ENCODE results near the gene ABCA6.

ABCA6 gene

DNA sequence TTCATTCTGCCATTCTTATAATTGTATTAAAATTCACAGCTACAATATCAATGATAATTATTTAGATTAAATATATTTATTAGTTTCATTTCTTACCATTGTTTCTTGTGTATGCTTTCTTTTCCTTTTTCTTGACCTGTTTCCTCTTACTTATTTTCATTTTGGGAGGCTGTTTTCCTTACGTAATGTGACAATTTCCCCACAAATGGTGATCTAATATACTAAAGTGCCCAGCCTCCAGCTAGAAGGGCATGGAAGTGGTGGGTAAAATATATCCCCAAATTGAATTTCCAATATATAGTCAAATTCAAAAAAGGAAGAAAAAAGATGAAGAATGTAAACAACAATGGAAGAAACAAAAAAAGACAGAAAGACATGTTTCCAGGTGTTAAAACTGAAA, 1.5 kb upstream of the ABCA6 start:
- DNase-seq (ENCODE audit: low spot score): no peak

- no peak for DNase-seq (ENCODE audit: low spot score)
Observed at GRCh38 chr17:69142175-69142802, 594 bp upstream of the ABCA6 start.

DNA sequence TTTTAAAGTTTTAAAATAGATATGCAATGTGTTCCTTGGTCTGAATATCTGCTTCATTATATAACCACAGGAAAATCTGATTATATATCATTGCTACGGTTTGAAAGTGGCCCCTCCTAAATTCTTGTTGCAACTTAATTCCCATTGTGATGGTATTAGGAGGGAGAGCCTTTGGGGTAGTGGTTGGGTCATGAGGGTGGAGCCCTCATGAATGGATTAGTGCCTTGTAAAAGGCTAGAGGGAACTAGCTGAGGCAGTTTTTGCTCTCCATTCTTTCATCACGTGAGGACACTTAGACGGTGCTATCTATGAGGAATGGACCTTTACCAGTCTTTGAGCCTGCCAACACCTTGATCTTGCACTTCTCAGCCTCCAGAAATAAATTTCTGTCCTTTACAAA, 7.6 kb downstream of the ABCA6 start:
- no peak for DNase-seq (ENCODE audit: low spot score)

GRCh38 chr17:69130627-69131296, 10.9 kb downstream of the ABCA6 start:
- no peak for DNase-seq (ENCODE audit: low spot score)

DNA sequence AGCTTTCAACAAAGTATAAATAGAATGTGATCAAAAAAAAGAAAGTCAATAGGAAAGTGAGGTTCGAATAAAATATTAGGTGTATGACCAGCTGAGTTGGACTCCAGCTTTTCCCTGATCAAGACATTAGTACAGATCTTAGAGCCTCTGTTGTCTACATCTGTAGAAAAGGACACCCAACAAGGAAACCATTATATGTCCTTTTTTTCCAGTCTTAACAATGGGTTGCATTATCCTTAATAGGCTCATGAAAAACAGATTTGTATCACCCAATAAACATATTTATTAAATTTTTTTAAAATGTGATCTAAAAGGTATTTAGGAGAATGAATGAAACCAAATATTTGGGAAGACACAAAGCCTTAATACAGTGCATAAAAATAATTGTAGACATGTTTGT, 18.1 kb downstream of the ABCA6 start:
- no peak for DNase-seq (ENCODE audit: low spot score)

GRCh38 chr17:69122065-69122464, 19.6 kb downstream of the ABCA6 start:
- DNase-seq (ENCODE audit: low spot score): no peak

DNA sequence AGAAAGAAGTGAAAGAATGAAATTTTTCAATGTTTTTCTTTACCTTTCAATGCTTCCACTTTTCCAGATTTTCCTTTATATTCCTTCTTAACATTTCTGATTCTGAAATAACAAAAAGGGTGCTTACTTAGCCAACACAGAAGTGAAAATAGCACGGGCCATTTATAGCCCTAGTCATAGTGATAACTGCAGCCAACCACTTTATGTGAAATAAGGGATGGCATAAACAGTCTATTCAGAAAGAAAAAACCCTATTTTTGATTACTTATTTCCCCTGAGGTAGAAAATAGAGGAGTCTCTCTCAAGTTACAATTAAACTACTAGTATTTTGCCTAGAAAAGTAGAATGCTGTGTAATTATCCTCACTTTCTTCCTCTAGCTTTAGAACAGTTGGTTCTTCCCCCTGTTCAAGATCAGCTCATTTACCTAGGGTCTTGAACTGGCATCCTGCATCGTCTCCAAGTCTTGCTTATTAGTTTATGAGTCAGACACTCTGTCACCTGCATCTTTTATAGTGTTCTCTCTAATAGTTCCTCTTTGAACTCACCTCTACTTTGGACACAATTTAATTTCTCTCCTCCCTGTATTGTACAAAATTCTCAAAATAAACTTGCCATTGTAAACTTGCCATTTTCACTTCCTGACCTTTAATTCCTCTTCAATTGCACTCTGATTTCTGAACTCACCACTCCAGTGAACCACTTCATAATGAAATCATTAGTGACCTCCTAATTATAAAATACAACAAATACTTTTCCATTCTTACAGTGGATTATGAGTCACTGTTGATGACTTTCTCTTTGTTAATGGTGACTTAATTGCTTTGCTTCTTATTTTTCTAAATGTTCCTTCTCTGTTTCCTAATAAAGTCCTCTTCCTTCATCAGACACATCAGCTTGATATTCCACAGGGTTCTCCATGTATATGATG, 23.6 kb downstream of the ABCA6 start:
- DNase-seq (ENCODE audit: low spot score): no peak

DNA sequence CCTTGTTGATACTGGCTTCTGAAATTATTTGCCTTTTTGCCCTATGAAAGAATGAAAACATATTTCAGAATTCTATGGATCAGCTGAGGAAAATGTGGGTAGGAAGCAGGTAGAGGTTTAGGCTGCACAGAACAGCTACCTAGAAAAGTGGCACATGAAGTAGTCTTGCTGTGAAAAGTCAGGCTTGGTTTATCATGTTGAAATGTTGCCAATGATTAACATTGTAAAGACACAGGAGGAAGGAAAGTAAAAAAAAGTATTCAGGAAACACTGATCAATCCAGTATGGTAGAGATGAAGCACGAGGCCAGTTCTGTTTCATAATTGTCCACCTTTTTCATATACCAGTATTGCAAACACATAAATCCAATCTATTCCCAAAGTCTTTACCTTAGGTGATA, 29.9 kb downstream of the ABCA6 start:
- DNase-seq (ENCODE audit: low spot score): no peak

DNA sequence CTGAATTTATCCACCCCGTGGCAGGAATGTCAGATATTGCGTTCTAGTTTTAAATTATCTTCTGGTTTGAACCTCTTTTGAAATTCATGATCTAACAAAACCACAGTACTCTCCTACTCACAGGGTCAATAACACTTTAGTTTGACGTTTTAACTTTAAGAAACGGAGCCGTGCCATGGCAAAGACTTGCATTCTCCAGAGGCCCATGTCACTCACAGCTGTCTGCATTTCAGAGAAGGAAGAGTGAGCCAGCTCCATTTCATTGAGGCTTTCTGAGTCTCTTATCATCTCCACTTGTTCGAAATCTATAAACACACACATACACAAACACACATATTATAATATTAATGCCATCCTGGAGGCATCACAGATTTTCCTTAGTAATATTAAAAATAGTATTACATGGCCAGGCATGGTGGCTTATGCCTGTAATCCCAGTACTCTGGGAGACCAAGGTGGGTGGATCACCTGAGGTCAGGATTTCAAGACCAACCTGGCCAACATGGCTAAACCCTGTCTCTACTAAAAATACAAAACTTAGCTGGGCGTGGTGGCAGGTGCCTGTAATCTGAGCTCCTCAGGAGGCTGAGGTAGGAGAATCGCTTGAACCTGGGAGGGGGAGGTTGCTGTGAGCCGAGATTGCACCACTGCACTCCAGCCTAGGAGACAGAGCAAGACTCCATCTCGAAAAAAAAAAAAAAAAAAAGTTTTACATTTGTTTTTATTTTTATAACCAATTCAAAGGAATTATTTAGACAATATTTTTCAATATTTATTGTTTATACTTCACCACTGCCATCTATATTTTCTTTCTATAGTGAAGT, 35.6 kb downstream of the ABCA6 start:
- DNase-seq (ENCODE audit: low spot score): no peak

DNA sequence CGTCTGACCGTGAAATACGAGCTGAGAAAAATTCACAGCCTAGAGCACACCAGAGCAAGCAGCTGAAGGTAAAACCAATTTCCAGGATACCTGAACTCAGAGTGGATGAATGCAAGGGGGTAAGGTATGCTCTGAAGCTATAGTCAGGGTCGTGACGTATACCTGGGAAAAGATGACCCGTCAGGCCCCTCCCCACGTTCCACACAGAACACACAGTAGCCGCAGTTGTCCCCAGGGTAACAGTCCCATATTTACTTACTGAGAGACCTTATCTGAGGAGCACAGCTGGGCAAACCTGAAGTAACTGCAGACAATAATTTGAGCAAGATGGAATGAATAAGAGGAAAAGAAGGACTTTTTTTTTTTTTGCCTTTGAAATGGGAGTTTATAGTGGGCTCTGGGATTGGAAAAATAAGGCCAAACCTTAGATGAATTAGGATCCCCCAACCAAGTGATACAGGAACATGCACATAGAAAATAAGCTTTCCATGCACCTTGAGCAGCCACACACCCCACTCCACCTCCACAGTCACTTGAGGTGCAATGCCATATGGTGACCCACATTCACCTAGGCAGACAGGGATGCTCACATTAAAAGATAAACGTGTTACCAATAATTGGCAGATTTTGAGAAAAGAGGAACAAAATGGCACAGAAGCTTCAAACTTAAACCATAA, 38.0 kb downstream of the ABCA6 start:
- peak; percentile 23 for DNase-seq (ENCODE audit: low spot score)

DNA sequence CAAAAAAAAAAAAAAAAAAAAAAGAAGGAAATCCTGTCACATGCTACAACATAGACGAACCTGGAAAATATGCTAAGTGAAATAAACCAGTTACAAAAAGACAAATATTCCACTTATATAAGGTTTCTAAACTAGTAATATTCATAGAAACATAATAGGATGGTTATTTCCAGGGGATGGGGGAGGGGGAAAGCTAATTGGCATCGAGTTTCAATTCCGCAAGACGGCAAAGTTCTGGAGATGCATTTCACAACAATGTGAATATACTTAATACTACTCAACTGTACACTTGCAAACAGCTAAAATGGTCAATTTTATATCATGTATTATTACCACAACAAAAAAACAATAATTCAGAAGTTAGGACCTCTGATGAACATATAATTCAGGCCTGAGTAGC, 43.1 kb downstream of the ABCA6 start:
- DNase-seq (ENCODE audit: low spot score): no peak

GRCh38 chr17:69096541-69096940, 45.2 kb downstream of the ABCA6 start:
- DNase-seq (ENCODE audit: low spot score): no peak

DNA sequence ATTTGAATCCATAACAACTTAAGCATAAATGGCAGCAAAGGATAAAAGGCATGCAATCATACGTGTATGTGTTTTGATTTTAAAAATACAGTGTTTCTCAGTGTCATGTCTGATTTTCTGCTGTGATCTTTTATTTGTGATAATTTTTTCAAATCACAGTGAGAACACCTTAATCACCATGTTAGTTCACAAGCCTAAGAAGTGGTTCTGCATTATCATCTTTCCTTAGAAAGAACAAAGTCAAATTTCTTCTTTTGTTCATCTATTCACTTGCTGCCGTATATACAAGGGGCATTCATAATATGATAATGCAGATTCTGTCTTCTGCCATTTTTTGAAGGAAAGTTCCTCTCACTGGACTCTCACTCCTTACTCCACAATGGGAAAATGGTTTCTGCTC, 47.7 kb downstream of the ABCA6 start:
- DNase-seq (ENCODE audit: low spot score): no peak

GRCh38 chr17:69093279-69093789, 48.4 kb downstream of the ABCA6 start:
- DNase-seq (ENCODE audit: low spot score): no peak

DNA sequence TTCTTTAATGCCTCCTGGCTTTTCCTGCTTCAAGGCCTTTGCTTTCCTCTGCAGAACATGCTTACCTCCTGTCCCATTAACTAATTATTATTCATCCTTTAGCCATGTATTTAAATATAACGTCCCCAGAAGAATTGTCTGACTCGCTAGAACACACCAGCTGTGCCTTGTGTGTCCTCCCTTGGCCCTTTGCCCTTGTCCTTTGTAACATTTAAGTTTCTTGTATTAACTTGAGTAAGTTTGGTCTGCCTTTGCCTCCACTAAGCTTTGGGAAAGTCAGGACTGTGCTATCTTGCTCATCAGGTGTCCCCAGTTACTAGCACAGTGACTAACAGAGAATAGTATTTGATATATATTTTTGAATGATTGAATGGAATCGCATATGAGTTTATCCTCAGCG, 51.3 kb downstream of the ABCA6 start:
- DNase-seq (ENCODE audit: low spot score): no peak

DNA sequence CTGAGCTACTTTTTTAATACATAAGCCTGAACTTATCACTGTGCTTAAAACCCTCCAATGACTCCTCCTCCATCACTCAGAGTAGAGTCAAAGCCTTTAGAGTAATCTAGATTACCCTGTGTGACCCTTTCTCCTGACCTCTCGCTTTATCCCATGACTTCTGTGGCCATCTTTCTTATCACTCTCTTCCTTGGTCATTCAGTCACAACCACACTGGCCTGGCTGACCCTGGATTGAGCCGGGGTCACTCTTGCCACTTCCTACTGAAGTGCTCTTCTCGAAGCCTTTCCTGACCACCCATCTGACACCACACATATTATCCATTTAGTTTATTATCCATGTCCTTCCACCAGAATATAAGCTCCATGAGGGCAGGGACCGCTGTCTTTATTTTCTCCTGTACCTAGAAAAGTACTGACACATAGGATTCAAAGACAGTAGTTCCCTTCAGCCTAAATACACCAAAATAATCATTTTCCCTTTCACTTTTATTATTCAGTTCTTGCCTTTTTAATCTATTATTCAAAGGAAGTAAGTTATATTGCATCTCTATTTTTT, 53.0 kb downstream of the ABCA6 start:
- DNase-seq (ENCODE audit: low spot score): no peak

- no peak for DNase-seq (ENCODE audit: low spot score)
Observed at GRCh38 chr17:69086641-69087040, 55.1 kb downstream of the ABCA6 start.

- no peak for DNase-seq (ENCODE audit: low spot score)
Observed at GRCh38 chr17:69084911-69085310, 56.8 kb downstream of the ABCA6 start.

DNA sequence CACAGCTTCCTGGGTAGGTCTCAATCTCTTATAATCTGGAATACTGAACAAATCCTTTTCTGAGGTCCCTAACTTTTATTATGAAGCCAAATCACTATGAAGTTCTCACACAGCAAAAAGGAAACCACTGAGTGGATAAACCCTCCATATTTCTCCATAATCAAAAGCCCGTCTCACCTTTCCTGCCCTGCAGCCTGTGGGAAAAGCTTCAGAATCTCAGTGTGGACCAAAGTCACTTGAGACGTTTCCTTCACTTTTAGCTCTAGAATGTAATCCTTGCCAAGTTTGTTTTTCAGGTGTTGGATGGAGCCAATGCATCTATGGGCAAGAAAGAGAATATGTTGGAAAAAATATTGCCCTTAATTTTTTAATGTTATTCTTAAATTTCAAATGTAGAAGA, 59.0 kb downstream of the ABCA6 start:
- no peak for DNase-seq (ENCODE audit: low spot score)

DNA sequence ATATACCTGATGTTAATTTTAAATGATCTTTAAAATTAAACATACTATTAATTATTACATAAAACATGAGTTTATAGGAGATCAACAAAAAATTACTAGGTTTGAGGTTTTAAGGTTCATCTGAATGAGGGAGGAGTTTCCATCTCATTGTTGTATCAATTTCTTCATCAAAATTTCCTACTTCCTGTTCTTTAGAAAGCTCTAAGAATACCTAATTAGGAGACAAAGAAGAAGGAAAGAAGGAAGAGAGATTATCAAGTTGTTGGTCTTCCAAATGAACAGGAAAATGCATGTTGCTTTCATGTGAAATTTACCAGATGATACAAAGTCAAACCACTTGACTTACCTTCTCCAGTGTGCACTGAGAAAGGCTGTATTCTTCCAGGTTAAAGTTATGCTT, 62.8 kb downstream of the ABCA6 start:
- DNase-seq (ENCODE audit: low spot score): no peak

- no peak for DNase-seq (ENCODE audit: low spot score)
Observed at GRCh38 chr17:69075823-69076222, 65.9 kb downstream of the ABCA6 start.

Measured in HuH-7 (cell line).